ENCODE data around the gene PRKD3.

DNA sequence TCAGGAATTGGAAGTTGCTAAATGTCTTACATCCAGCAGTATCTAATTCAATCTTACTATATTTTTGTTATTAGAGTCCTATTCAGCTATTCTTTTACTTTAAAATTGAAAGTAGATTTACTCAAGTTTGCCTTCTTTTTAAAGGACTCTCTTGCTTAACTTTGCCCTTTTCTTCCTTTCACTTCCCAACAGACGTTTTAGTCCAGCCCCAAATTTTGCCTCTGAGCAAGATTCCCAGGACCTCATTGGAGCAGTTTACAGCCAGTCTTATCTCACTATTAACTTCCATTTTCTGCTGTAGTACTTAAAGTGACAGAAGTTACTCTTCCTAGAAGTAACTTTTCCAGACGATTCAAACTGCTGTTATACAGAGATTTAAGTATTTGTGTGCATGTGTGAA is 1.7 kb upstream of the PRKD3 start:
- TF ChIP-seq, protein P1, sequence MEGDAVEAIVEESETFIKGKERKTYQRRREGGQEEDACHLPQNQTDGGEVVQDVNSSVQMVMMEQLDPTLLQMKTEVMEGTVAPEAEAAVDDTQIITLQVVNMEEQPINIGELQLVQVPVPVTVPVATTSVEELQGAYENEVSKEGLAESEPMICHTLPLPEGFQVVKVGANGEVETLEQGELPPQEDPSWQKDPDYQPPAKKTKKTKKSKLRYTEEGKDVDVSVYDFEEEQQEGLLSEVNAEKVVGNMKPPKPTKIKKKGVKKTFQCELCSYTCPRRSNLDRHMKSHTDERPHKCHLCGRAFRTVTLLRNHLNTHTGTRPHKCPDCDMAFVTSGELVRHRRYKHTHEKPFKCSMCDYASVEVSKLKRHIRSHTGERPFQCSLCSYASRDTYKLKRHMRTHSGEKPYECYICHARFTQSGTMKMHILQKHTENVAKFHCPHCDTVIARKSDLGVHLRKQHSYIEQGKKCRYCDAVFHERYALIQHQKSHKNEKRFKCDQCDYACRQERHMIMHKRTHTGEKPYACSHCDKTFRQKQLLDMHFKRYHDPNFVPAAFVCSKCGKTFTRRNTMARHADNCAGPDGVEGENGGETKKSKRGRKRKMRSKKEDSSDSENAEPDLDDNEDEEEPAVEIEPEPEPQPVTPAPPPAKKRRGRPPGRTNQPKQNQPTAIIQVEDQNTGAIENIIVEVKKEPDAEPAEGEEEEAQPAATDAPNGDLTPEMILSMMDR (IDR thresholded peaks at IDR 0.05) = no peak
- no peak for TF ChIP-seq POLR2A (IDR thresholded peaks at IDR 0.05)

All from gastroesophageal sphincter (tissue), 3 donors.